ENCODE measurements around the gene SLC44A5. TPM values are rescaled to one million over a fixed set of nuclear protein-coding genes. Genes with fewer than 3 reads are reported as not detected.

Gene SLC44A5
- total and polyA plus RNA-seq, 2 experiments from 2014 or later = 3.3 to 11.7 TPM

DNA sequence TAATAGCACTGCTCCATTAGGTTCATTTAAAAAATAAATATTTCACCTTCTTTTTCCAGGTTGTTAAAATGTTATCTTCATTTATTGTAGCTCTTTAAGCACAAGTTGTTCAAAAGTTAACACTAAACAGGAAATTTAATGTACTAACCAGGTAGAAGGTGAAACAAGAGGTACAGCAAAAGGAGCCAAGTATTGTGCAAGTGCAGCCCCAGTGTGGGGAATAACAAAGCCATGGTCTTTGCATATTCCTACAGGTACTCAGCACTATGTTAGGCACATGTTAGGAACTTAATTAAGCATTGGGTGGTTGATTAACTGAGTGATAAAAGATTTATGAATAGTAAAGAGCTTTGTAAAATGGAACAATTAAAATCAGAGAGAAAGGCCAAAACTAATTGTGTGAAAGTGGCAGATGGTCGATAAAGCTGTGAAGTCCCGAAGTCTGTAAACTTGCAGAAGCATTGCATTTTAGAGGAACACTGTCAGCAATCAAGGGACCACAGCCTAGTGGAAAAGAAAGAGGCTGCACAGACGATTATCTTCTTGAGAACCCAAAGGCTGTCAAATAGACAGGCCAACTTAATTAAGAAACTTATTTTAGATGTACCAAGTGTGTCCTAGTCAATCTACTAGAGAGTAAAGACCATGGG lies 185.8 kb downstream of the SLC44A5 start:
- DNase-seq (ENCODE audit: low spot score) (no peak), ATAC-seq (no peak)
- Histone ChIP-seq H3K27ac (ENCODE audit: low read depth) (no peak overlapping the region), H3K36me3 (ENCODE audit: insufficient read depth) (no peaks in the 10 kb centered on the region), H3K9me2 (ENCODE audit: insufficient read depth) (peaks cover 10% of the 10 kb centered on the region; the same call in 1 of the 2 replicates), H3K79me2 (replicated peaks; ENCODE audit: insufficient read depth) (no peaks in the 10 kb centered on the region), H2AFZ (no peak overlapping the region), H4K20me1 (replicated peaks; ENCODE audit: insufficient read depth) (no peaks in the 10 kb centered on the region), H3K4me3 (no peak overlapping the region), H3K4me1 (ENCODE audit: insufficient read depth) (no peaks in the 10 kb centered on the region), H3K4me2 (no peak overlapping the region; the same call in 1 of the 2 replicates), H3K27me3 (ENCODE audit: insufficient read depth) (no peaks in the 10 kb centered on the region), H3F3A (replicated peaks; ENCODE audit: low read depth) (no peaks in the 10 kb centered on the region)
- peak overlapping the region; percentile 8; the same call in 1 of the 2 replicates for H3K27ac Mint-ChIP-seq
- H3K4me1 Mint-ChIP-seq = no peaks in the 10 kb centered on the region; the same call in 2 of the 3 replicates
- no peaks in the 10 kb centered on the region for H3K9me3 Mint-ChIP-seq
- no peak for TF ChIP-seq POLR2AphosphoS5 (IDR thresholded peaks at IDR 0.05; ENCODE audit: low read depth)
- TF ChIP-seq REST (IDR thresholded peaks at IDR 0.05; ENCODE audit: unreplicated experiment) = no peak
- no peak for TF ChIP-seq ZNF331 (CRISPR knock-in tag; IDR thresholded peaks at IDR 0.05; ENCODE audit: low read depth)
- TF ChIP-seq ETS1 (IDR thresholded peaks at IDR 0.05) = no peak
- TF ChIP-seq STAT1 (IDR thresholded peaks at IDR 0.05; ENCODE audit: unreplicated experiment) = no peak
- no peak for TF ChIP-seq NANOG (IDR thresholded peaks at IDR 0.05; ENCODE audit: borderline replicate concordance)
- no peak for TF ChIP-seq EZH2phosphoT487 (IDR thresholded peaks at IDR 0.05; ENCODE audit: unreplicated experiment)
- TF ChIP-seq EZH2 (IDR thresholded peaks at IDR 0.05; ENCODE audit: low read depth, unreplicated experiment) = no peak
- TF ChIP-seq ZNF114 (CRISPR knock-in tag; IDR thresholded peaks at IDR 0.05) = no peak
- no peak for TF ChIP-seq JUNB (IDR thresholded peaks at IDR 0.05; ENCODE audit: unreplicated experiment)
- TF ChIP-seq, protein P1, sequence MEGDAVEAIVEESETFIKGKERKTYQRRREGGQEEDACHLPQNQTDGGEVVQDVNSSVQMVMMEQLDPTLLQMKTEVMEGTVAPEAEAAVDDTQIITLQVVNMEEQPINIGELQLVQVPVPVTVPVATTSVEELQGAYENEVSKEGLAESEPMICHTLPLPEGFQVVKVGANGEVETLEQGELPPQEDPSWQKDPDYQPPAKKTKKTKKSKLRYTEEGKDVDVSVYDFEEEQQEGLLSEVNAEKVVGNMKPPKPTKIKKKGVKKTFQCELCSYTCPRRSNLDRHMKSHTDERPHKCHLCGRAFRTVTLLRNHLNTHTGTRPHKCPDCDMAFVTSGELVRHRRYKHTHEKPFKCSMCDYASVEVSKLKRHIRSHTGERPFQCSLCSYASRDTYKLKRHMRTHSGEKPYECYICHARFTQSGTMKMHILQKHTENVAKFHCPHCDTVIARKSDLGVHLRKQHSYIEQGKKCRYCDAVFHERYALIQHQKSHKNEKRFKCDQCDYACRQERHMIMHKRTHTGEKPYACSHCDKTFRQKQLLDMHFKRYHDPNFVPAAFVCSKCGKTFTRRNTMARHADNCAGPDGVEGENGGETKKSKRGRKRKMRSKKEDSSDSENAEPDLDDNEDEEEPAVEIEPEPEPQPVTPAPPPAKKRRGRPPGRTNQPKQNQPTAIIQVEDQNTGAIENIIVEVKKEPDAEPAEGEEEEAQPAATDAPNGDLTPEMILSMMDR (conservative IDR thresholded peaks at IDR 0.05; ENCODE audit: low read depth in 2 of 2) = no peak
- TF ChIP-seq CREB1 (CRISPR knock-in tag; IDR thresholded peaks at IDR 0.05; ENCODE audit: low read depth) = no peak
- TF ChIP-seq, protein P2, sequence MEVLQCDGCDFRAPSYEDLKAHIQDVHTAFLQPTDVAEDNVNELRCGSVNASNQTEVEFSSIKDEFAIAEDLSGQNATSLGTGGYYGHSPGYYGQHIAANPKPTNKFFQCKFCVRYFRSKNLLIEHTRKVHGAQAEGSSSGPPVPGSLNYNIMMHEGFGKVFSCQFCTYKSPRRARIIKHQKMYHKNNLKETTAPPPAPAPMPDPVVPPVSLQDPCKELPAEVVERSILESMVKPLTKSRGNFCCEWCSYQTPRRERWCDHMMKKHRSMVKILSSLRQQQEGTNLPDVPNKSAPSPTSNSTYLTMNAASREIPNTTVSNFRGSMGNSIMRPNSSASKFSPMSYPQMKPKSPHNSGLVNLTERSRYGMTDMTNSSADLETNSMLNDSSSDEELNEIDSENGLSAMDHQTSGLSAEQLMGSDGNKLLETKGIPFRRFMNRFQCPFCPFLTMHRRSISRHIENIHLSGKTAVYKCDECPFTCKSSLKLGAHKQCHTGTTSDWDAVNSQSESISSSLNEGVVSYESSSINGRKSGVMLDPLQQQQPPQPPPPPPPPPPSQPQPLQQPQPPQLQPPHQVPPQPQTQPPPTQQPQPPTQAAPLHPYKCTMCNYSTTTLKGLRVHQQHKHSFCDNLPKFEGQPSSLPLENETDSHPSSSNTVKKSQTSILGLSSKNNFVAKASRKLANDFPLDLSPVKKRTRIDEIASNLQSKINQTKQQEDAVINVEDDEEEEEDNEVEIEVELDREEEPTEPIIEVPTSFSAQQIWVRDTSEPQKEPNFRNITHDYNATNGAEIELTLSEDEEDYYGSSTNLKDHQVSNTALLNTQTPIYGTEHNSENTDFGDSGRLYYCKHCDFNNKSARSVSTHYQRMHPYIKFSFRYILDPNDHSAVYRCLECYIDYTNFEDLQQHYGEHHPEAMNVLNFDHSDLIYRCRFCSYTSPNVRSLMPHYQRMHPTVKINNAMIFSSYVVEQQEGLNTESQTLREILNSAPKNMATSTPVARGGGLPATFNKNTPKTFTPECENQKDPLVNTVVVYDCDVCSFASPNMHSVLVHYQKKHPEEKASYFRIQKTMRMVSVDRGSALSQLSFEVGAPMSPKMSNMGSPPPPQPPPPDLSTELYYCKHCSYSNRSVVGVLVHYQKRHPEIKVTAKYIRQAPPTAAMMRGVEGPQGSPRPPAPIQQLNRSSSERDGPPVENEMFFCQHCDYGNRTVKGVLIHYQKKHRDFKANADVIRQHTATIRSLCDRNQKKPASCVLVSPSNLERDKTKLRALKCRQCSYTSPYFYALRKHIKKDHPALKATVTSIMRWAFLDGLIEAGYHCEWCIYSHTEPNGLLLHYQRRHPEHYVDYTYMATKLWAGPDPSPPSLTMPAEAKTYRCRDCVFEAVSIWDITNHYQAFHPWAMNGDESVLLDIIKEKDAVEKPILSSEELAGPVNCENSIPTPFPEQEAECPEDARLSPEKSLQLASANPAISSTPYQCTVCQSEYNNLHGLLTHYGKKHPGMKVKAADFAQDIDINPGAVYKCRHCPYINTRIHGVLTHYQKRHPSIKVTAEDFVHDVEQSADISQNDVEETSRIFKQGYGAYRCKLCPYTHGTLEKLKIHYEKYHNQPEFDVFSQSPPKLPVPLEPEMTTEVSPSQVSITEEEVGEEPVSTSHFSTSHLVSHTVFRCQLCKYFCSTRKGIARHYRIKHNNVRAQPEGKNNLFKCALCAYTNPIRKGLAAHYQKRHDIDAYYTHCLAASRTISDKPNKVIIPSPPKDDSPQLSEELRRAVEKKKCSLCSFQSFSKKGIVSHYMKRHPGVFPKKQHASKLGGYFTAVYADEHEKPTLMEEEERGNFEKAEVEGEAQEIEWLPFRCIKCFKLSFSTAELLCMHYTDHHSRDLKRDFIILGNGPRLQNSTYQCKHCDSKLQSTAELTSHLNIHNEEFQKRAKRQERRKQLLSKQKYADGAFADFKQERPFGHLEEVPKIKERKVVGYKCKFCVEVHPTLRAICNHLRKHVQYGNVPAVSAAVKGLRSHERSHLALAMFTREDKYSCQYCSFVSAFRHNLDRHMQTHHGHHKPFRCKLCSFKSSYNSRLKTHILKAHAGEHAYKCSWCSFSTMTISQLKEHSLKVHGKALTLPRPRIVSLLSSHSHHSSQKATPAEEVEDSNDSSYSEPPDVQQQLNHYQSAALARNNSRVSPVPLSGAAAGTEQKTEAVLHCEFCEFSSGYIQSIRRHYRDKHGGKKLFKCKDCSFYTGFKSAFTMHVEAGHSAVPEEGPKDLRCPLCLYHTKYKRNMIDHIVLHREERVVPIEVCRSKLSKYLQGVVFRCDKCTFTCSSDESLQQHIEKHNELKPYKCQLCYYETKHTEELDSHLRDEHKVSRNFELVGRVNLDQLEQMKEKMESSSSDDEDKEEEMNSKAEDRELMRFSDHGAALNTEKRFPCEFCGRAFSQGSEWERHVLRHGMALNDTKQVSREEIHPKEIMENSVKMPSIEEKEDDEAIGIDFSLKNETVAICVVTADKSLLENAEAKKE (CRISPR knock-in tag; IDR thresholded peaks at IDR 0.05) = no peak
- peaks cover 3% of the 10 kb centered on the region for H3K27me3 Mint-ChIP-seq (ENCODE audit: insufficient read depth, low read depth, poor library complexity)
- no peaks in the 10 kb centered on the region for H3K36me3 Mint-ChIP-seq (ENCODE audit: low read depth)
- no peak overlapping the region for H3K4me3 Mint-ChIP-seq
